ENCODE measurements around the gene ZNF319.

ZNF319 gene

DNA sequence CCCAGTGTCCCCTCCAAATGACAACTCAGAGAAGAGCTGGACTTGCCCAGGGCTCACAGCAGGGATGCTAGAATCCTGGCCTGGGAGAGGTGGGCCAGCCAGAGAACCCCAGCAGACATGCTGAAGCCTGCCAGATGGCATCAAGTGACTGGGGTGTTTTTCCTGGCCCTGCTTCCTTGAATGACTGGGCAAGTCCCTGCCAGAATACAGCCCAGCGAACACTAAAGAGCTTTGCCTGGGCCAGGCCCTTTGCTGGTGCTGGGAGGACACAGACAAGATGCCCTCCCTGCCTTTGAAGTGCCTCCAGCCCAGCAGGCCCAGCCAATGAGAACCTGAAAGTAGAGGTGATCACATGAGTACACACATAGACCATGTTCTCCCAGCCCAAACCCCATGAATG is 11.5 kb downstream of the ZNF319 start:
- H4K20me1 ChIP-seq (ENCODE audit: insufficient read depth, low read length): no peaks in the 10 kb centered on the region
- H3K9ac ChIP-seq (ENCODE audit: low read length): no peak overlapping the region
- no peaks in the 10 kb centered on the region for H3K79me2 ChIP-seq (ENCODE audit: low read length)
- H3K4me1 ChIP-seq (ENCODE audit: low read length): no peaks in the 10 kb centered on the region
- no peaks in the 10 kb centered on the region for H3K9me3 ChIP-seq (replicated peaks; ENCODE audit: insufficient read depth, low read length)
- H3F3A ChIP-seq (ENCODE audit: insufficient read depth, low read length): no peaks in the 10 kb centered on the region
- no peak overlapping the region for H3K27ac ChIP-seq (ENCODE audit: low read length)
- no peak overlapping the region for H2AFZ ChIP-seq (ENCODE audit: low read length)
- H3K4me3 ChIP-seq (ENCODE audit: low read length): no peak overlapping the region
- H3K4me2 ChIP-seq (ENCODE audit: low read depth, low read length): no peak overlapping the region
- no peaks in the 10 kb centered on the region for H3K9me2 ChIP-seq (replicated peaks; ENCODE audit: insufficient read depth, low read length)
- no peaks in the 10 kb centered on the region for H3K36me3 ChIP-seq (replicated peaks; ENCODE audit: insufficient read depth, low read length)
- no peak for DNase-seq
- TF ChIP-seq EZH2phosphoT487 (IDR thresholded peaks at IDR 0.05; ENCODE audit: low read length): no peak
- no peak for TF ChIP-seq EZH2 (optimal IDR thresholded peaks at IDR 0.05; ENCODE audit: low read depth, low read length)
- TF ChIP-seq, protein P1, sequence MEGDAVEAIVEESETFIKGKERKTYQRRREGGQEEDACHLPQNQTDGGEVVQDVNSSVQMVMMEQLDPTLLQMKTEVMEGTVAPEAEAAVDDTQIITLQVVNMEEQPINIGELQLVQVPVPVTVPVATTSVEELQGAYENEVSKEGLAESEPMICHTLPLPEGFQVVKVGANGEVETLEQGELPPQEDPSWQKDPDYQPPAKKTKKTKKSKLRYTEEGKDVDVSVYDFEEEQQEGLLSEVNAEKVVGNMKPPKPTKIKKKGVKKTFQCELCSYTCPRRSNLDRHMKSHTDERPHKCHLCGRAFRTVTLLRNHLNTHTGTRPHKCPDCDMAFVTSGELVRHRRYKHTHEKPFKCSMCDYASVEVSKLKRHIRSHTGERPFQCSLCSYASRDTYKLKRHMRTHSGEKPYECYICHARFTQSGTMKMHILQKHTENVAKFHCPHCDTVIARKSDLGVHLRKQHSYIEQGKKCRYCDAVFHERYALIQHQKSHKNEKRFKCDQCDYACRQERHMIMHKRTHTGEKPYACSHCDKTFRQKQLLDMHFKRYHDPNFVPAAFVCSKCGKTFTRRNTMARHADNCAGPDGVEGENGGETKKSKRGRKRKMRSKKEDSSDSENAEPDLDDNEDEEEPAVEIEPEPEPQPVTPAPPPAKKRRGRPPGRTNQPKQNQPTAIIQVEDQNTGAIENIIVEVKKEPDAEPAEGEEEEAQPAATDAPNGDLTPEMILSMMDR (IDR thresholded peaks at IDR 0.05; ENCODE audit: low read length): no peak
- no peaks in the 10 kb centered on the region for H3K27me3 ChIP-seq (replicated peaks; ENCODE audit: insufficient read depth, low read length)

DNA sequence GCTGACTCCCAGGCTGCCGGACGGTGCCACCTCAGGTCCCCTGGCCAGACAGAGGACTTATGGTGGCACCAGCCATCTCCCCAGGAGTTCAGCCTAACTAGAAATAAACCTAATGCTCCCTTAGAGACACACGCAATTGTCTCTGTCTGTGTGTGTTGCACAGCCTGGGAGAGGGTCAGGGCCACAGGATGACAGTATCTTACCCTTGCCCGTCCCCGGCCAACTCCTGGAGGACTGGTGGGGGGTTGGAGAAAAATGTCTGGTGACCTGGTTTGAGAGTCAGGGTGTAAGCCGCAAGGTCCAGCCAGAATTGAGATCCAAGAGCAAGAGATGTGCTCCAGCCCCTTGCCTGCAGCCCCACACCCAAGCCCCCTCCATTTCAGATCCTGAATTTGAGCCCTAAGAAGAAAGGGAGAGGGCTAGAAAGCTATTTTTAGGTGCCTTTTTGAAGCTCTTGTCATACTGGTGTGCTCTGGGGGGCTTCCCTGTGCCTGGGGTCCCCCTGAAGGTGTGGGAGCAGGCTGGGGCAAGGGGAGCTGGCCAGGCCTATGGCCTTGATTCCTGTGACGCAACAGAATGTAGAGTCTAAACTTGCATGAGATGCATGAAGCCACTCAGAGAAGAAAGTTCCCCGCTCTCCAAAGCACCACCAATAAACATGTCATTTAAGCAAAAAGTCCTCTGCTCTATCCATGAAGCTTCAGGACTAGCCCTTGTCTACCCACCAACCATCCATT is 12.9 kb downstream of the ZNF319 start:
- H3K27me3 ChIP-seq (replicated peaks; ENCODE audit: insufficient read depth, low read length): no peaks in the 10 kb centered on the region
- no peak overlapping the region for H3K4me3 ChIP-seq (ENCODE audit: low read length)
- no peaks in the 10 kb centered on the region for H4K20me1 ChIP-seq (ENCODE audit: insufficient read depth, low read length)
- no peaks in the 10 kb centered on the region for H3F3A ChIP-seq (ENCODE audit: insufficient read depth, low read length)
- H3K36me3 ChIP-seq (replicated peaks; ENCODE audit: insufficient read depth, low read length): no peaks in the 10 kb centered on the region
- no peaks in the 10 kb centered on the region for H3K4me1 ChIP-seq (ENCODE audit: low read length)
- no peak overlapping the region for H2AFZ ChIP-seq (ENCODE audit: low read length)
- H3K9me2 ChIP-seq (replicated peaks; ENCODE audit: insufficient read depth, low read length): no peaks in the 10 kb centered on the region
- H3K79me2 ChIP-seq (ENCODE audit: low read length): no peaks in the 10 kb centered on the region
- no peak for DNase-seq
- H3K9ac ChIP-seq (ENCODE audit: low read length): no peak overlapping the region
- H3K27ac ChIP-seq (ENCODE audit: low read length): no peak overlapping the region
- H3K9me3 ChIP-seq (replicated peaks; ENCODE audit: insufficient read depth, low read length): no peaks in the 10 kb centered on the region
- H3K4me2 ChIP-seq (ENCODE audit: low read depth, low read length): no peak overlapping the region
- TF ChIP-seq EZH2phosphoT487 (IDR thresholded peaks at IDR 0.05; ENCODE audit: low read length) (no peak), EZH2 (optimal IDR thresholded peaks at IDR 0.05; ENCODE audit: low read depth, low read length) (no peak)
- TF ChIP-seq, protein P1 (IDR thresholded peaks at IDR 0.05; ENCODE audit: low read length): no peak

DNA sequence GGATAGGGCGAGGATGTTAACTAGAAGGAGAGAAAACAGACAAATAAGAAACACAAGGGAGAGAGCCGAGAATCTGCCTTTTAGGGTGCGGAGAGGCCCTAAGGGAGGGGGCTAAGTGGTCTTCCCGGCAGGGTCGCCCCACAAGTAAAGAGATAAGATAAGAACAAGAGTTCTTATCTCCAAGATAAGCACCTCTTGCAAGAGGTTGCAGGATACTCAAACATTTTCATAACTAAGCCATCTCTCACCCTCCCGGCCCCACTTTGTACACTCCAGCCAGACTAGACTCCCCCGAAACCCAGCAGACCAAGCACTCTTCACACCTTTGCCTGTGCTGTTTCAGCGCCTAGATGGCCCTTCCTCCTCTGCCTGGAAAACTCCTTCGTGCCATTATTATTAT is 14.3 kb downstream of the ZNF319 start:
- Histone ChIP-seq H4K20me1 (ENCODE audit: insufficient read depth, low read length) (no peaks in the 10 kb centered on the region), H3K4me1 (ENCODE audit: low read length) (no peaks in the 10 kb centered on the region), H3K79me2 (ENCODE audit: low read length) (no peaks in the 10 kb centered on the region), H3K9ac (ENCODE audit: low read length) (no peak overlapping the region), H3K27me3 (replicated peaks; ENCODE audit: insufficient read depth, low read length) (no peaks in the 10 kb centered on the region), H3F3A (ENCODE audit: insufficient read depth, low read length) (no peaks in the 10 kb centered on the region), H3K27ac (ENCODE audit: low read length) (no peak overlapping the region), H2AFZ (ENCODE audit: low read length) (no peak overlapping the region), H3K4me3 (ENCODE audit: low read length) (no peak overlapping the region), H3K9me2 (replicated peaks; ENCODE audit: insufficient read depth, low read length) (no peaks in the 10 kb centered on the region), H3K36me3 (replicated peaks; ENCODE audit: insufficient read depth, low read length) (no peaks in the 10 kb centered on the region), H3K9me3 (replicated peaks; ENCODE audit: insufficient read depth, low read length) (no peaks in the 10 kb centered on the region), H3K4me2 (ENCODE audit: low read depth, low read length) (no peak overlapping the region)
- DNase-seq: no peak
- no peak for TF ChIP-seq EZH2 (optimal IDR thresholded peaks at IDR 0.05; ENCODE audit: low read depth, low read length)
- TF ChIP-seq, protein P1 (IDR thresholded peaks at IDR 0.05; ENCODE audit: low read length): no peak
- TF ChIP-seq EZH2phosphoT487 (IDR thresholded peaks at IDR 0.05; ENCODE audit: low read length): no peak
